ENCODE data around the gene CST3.

Gene CST3

DNA sequence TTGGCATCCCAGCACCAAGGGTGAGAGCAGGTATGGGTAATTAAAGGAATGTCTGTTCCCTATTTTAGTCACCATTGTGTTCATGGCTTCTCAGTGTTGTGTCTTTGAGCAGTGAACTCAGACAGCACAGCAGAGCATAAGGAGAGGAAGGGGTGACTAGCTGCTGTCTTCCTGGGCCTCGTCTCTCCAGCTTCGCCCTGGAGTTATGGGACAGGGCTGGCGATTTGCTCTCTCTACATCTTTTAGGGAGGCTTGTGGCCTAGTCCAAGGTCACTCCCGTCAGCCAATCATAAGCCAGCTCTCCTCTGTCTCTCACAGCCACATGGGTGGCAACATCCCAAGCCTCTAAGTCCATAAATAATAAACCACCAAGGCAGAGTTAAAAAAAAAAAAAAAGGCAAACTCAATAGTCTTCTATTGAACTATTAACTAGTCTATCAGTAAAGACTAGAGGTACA is 7.3 kb downstream of the CST3 start (continued):
- TF ChIP-seq, protein P1, sequence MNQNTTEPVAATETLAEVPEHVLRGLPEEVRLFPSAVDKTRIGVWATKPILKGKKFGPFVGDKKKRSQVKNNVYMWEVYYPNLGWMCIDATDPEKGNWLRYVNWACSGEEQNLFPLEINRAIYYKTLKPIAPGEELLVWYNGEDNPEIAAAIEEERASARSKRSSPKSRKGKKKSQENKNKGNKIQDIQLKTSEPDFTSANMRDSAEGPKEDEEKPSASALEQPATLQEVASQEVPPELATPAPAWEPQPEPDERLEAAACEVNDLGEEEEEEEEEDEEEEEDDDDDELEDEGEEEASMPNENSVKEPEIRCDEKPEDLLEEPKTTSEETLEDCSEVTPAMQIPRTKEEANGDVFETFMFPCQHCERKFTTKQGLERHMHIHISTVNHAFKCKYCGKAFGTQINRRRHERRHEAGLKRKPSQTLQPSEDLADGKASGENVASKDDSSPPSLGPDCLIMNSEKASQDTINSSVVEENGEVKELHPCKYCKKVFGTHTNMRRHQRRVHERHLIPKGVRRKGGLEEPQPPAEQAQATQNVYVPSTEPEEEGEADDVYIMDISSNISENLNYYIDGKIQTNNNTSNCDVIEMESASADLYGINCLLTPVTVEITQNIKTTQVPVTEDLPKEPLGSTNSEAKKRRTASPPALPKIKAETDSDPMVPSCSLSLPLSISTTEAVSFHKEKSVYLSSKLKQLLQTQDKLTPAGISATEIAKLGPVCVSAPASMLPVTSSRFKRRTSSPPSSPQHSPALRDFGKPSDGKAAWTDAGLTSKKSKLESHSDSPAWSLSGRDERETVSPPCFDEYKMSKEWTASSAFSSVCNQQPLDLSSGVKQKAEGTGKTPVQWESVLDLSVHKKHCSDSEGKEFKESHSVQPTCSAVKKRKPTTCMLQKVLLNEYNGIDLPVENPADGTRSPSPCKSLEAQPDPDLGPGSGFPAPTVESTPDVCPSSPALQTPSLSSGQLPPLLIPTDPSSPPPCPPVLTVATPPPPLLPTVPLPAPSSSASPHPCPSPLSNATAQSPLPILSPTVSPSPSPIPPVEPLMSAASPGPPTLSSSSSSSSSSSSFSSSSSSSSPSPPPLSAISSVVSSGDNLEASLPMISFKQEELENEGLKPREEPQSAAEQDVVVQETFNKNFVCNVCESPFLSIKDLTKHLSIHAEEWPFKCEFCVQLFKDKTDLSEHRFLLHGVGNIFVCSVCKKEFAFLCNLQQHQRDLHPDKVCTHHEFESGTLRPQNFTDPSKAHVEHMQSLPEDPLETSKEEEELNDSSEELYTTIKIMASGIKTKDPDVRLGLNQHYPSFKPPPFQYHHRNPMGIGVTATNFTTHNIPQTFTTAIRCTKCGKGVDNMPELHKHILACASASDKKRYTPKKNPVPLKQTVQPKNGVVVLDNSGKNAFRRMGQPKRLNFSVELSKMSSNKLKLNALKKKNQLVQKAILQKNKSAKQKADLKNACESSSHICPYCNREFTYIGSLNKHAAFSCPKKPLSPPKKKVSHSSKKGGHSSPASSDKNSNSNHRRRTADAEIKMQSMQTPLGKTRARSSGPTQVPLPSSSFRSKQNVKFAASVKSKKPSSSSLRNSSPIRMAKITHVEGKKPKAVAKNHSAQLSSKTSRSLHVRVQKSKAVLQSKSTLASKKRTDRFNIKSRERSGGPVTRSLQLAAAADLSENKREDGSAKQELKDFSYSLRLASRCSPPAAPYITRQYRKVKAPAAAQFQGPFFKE (tag by site-specific recombination; IDR thresholded peaks at IDR 0.05; ENCODE audit: borderline replicate concordance) = no peak
- TF ChIP-seq HOXA7 (CRISPR knock-in tag; IDR thresholded peaks at IDR 0.05; ENCODE audit: borderline replicate concordance) = no peak
- TF ChIP-seq ZNF239 (tag by site-specific recombination; IDR thresholded peaks at IDR 0.05) = no peak
- TF ChIP-seq ZNF140 (tag by site-specific recombination; IDR thresholded peaks at IDR 0.05) = no peak
- TF ChIP-seq ZNF248 (tag by site-specific recombination; IDR thresholded peaks at IDR 0.05) = no peak
- TF ChIP-seq, protein P2, sequence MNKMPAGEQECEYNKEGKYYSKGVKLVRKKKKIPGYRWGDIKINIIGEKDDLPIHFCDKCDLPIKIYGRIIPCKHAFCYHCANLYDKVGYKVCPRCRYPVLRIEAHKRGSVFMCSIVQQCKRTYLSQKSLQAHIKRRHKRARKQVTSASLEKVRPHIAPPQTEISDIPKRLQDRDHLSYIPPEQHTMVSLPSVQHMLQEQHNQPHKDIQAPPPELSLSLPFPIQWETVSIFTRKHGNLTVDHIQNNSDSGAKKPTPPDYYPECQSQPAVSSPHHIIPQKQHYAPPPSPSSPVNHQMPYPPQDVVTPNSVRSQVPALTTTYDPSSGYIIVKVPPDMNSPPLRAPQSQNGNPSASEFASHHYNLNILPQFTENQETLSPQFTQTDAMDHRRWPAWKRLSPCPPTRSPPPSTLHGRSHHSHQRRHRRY (tag by site-specific recombination; IDR thresholded peaks at IDR 0.05) = no peak

DNA sequence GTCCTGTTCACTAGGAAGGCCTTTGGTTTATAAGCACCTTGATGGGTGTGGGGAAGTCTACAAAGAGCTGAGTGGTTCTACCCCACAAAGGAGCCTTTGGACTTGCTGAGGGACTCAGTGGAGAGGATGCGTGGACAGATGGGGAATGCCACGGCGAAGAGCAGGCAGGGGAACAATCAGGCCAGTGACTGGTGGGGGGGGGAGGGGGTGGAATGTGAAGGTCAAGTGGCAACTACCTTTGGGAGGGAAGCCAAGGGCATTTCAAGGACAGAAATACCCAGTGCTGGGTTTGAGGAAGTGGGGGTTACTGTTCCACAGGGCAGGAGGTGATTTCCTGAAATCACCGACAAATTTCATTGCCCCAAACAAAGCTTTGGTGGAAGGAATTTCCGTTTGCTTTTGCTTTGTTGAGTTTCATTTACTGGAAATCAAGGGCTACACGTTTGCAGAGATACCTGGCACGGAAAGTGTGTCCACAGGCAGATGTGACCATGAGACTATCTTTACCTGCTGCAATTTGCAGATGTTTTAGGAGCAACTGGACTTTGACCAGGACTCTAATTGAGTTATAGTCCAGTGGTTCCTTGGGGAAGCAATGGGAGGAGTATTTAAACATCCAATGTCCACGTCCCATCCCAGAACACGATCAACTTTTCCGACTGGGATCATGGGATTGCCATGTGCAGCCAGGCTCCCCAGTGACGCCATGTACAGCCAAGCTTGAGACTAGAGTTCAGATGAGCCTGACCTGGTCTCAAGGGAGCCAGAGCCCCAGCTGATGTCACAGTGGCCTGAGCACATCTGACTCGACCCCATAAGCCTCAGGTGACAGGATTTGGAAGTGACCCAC is 8.0 kb downstream of the CST3 start:
- H3K4me1 ChIP-seq (ENCODE audit: control insufficient read depth, insufficient read depth, low read length) = no peaks in the 10 kb centered on the region
- H3K27ac ChIP-seq (ENCODE audit: extremely low read depth, low read depth, low read length) = no peak overlapping the region
- POLR2A ChIA-PET = interaction anchor here (1.0 kb wide), 1 partner anchor 8 kb away, joined by 3 read pairs; the partner anchor contains the start of gene CST3
- CTCF ChIA-PET = interaction anchor here (0.6 kb wide), 1 partner anchor 168 kb away, joined by 3 read pairs; no protein-coding TSS in a partner anchor
- H3K4me3 ChIP-seq (ENCODE audit: low read depth, low read length) = no peak overlapping the region
- H3K36me3 ChIP-seq (ENCODE audit: control insufficient read depth in 2 of 2, insufficient read depth in 1 of 2, low read length in 2 of 2) = peaks cover 0 to 26% of the 10 kb centered on the region in 2 experiments; a peak in 1 of 3 replicates
- no peaks in the 10 kb centered on the region for H3K9me3 ChIP-seq (ENCODE audit: control insufficient read depth, insufficient read depth, low read depth, low read length)
- TF ChIP-seq HOXA7 (CRISPR knock-in tag; IDR thresholded peaks at IDR 0.05; ENCODE audit: borderline replicate concordance) = no peak
- TF ChIP-seq, protein P3, sequence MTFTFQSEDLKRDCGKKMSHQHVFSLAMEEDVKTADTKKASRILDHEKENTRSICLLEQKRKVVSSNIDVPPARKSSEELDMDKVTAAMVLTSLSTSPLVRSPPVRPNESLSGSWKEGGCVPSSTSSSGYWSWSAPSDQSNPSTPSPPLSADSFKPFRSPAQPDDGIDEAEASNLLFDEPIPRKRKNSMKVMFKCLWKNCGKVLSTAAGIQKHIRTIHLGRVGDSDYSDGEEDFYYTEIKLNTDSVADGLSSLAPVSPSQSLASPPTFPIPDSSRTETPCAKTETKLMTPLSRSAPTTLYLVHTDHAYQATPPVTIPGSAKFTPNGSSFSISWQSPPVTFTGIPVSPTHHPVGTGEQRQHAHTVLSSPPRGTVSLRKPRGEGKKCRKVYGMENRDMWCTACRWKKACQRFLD (tag by site-specific recombination; IDR thresholded peaks at IDR 0.05) = no peak
- no peak for TF ChIP-seq ZBTB48 (tag by site-specific recombination; IDR thresholded peaks at IDR 0.05)
- TF ChIP-seq BCL11A (tag by site-specific recombination; IDR thresholded peaks at IDR 0.05; ENCODE audit: low read depth) = no peak
- no peak for TF ChIP-seq ZFP41 (tag by site-specific recombination; IDR thresholded peaks at IDR 0.05; ENCODE audit: borderline replicate concordance)
- TF ChIP-seq ZNF133 (tag by site-specific recombination; IDR thresholded peaks at IDR 0.05) = no peak

DNA sequence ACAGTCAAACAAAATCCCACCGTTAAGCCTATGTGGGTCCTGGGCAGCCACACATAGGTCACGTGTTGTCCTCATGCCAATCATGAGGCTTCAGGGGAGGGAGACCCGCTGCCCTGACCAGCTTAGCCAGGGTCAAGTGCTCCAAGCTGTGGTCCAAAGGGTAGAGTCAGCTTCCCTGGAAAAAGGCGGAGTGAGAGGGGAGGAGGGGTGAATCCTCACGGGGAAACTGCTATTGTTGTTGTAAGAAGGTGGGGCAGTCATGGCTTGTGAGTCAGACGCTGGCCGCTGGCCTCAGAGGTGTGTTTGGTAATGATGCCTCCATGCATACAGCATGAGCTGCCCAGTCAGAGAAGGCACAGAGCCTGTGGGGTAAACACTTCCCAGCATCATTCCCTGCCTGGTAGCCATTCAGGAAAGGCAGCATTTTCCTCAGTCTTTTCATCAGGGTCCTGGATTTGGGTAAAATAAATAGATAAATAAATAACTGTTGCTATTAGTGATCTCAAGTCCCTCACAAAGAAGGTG is 8.7 kb downstream of the CST3 start:
- POLR2A ChIA-PET = interaction anchor here (1.0 kb wide), 1 partner anchor 9 kb away, joined by 3 read pairs; the partner anchor contains the start of gene CST3
- Histone ChIP-seq H3K4me1 (ENCODE audit: control insufficient read depth, insufficient read depth, low read length) (no peaks in the 10 kb centered on the region), H3K4me3 (ENCODE audit: low read depth, low read length) (no peak overlapping the region), H3K27ac (ENCODE audit: extremely low read depth, low read depth, low read length) (no peak overlapping the region), H3K9me3 (ENCODE audit: control insufficient read depth, insufficient read depth, low read depth, low read length) (no peaks in the 10 kb centered on the region), H3K36me3 (ENCODE audit: control insufficient read depth in 2 of 2, insufficient read depth in 1 of 2, low read length in 2 of 2) (peaks cover 0 to 19% of the 10 kb centered on the region in 2 experiments; a peak in 1 of 3 replicates)
- CTCF ChIA-PET = no interaction called here
- TF ChIP-seq ZNF677 (tag by site-specific recombination; IDR thresholded peaks at IDR 0.05) = no peak
- TF ChIP-seq, protein P4, sequence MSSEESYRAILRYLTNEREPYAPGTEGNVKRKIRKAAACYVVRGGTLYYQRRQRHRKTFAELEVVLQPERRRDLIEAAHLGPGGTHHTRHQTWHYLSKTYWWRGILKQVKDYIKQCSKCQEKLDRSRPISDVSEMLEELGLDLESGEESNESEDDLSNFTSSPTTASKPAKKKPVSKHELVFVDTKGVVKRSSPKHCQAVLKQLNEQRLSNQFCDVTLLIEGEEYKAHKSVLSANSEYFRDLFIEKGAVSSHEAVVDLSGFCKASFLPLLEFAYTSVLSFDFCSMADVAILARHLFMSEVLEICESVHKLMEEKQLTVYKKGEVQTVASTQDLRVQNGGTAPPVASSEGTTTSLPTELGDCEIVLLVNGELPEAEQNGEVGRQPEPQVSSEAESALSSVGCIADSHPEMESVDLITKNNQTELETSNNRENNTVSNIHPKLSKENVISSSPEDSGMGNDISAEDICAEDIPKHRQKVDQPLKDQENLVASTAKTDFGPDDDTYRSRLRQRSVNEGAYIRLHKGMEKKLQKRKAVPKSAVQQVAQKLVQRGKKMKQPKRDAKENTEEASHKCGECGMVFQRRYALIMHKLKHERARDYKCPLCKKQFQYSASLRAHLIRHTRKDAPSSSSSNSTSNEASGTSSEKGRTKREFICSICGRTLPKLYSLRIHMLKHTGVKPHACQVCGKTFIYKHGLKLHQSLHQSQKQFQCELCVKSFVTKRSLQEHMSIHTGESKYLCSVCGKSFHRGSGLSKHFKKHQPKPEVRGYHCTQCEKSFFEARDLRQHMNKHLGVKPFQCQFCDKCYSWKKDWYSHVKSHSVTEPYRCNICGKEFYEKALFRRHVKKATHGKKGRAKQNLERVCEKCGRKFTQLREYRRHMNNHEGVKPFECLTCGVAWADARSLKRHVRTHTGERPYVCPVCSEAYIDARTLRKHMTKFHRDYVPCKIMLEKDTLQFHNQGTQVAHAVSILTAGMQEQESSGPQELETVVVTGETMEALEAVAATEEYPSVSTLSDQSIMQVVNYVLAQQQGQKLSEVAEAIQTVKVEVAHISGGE (tag by site-specific recombination; conservative IDR thresholded peaks at IDR 0.05; ENCODE audit: low read depth) = no peak
- TF ChIP-seq KLF1 (tag by site-specific recombination; IDR thresholded peaks at IDR 0.05) = peak; percentile 51
